HG02763 (cell line): ENCODE measurements around the gene IGLL1.
"Not testable (repeated sequence)": the region's sequence is repeated elsewhere in the genome, so short reads cannot be mapped to it uniquely, and the experiment has no call there.

Experiments
- ATAC-seq: cut with Tn5 transposase; IDR thresholded peaks from one replicate; pipeline ENCODE4 v1.9.1; 2021; ENCODE audit warnings: mild to moderate bottlenecking, moderate library complexity; ENCODE audit not compliant: unreplicated experiment

IGLL1 gene

DNA sequence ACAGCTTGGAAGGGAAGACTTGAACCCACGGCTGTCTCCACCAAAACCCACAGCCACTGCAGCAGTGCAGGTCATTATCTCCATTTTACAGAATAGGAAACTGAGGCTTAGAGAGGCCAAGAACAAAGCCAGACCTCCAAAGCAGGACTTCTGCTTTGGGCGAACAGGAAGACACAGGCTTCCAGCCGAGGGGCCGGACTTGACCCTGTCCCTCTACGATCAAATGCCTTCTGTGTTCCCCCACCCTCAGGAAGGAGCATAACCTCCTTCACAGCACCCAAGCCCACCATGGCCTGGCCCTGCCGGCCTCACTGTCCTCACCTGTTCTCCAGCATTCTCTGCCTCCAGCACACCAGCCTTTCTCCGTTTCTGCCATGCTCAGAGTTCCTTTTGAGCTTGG, 15.8 kb downstream of the IGLL1 start:
- ATAC-seq, result no peak

DNA sequence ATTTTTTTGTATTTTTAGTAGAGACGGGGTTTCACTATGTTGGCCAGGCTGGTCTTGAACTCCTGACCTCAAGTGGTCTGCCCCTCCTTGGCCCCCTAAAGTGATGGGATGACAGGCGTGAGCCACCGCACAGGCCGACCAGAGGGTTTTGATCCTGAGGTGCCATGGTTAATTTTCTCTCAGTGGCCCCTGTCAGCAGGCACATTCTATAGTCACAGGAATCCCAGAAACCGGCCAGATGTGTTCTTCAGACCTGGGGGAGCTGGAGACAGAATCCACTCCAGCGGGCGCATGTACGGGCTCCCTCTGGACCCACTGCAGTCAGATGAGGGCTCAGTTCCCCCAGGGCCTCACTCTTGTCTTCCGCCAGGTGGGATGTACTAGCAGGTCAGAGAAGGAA, 17.0 kb downstream of the IGLL1 start:
- ATAC-seq, result no peak

DNA sequence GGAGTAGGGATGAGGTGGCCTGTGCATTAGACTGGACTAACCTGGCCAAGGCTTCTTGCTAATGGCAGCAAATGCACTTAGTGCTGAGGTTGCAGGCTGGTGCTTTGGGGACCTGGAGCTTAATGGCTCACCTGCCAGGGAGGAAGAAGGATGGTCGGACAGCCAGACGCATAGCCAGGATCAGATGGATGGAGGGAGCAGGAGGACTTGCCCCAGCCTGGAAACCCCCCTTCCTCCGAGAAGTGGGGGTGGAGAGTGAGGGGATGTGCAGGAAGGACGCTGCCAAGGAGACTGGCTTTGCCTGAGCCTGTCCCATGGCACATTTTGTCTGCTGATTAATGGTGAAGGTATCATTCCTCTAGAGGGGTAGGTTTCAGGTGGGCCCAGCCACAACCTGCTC, 17.9 kb downstream of the IGLL1 start:
- no peak for ATAC-seq

DNA sequence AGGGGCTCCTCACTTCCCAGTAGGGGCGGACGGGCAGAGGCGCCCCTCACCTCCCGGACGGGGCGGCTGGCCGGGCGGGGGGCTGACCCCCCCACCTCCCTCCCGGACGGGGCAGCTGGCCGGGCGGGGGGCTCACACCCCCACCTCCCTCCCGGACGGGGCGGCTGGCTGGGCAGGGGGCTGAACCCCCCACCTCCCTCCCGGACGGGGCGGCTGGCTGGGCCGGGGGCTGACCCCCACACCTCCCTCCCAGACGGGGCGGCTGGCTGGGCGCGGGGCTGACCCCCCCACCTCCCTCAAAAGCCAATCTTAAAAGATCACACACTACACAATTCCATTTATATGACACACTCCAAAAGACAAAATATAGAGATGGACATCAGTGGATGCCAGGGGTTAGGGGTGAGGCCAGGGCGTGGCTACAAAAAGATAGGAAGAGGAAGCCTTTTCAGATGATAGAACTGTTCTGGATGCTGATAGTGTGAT, 19.0 kb downstream of the IGLL1 start:
- not testable (repeated sequence) for ATAC-seq

DNA sequence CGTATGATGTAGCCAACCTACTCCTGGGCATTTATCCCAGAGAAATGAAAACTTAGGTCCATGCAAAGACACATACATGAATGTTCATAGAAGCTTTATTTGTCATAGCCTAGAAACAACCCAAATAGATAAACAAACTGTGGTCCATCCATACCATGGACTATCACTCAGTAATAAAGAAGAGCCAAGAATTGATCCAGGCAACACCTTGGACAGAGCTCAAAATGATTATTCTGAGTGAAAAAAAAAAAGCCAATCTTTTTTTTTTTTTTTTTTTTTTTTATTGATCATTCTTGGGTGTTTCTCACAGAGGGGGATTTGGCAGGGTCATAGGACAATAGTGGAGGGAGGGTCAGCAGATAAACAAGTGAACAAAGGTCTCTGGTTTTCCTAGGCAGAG, 19.9 kb downstream of the IGLL1 start:
- not testable (repeated sequence) for ATAC-seq

DNA sequence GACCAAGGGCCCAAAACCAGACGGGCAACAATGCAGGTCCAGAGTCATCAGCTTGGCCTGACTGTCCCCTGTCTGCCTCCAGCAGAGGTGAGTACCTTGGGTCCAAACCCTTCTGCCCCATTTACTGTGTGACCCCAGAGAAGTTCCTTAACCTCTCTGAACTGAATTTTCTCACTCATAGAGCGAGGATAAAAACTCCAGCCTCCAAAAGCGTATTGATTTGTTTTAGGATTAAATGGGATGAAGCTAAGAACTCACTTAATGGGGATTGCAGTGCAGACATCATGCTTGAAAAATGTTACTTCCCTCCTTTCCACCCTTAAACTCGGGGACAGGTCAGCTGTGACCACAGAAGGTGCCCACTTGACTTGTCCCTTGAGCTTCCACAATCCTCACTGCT, 22.6 kb downstream of the IGLL1 start:
- ATAC-seq, result no peak

DNA sequence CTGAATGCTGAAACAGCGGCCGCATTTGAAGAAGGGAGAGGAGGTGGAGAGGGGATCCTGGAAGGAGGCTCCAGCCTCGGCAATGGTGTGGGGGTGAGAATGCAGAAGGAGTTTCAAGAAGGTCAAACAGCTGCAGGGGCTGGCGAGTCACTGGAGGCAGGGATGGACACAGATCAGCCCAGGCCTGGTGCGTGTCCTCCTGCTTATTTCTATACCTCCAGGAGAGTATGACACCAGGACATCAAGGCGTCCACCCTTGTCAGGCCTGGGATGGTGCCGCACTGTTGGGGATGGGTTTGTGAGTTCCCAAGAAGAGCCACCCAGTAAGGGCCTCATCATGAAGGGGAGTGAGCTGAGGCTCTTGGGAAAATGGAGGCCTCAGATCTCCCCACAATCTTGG, 23.1 kb downstream of the IGLL1 start:
- ATAC-seq, result no peak

DNA sequence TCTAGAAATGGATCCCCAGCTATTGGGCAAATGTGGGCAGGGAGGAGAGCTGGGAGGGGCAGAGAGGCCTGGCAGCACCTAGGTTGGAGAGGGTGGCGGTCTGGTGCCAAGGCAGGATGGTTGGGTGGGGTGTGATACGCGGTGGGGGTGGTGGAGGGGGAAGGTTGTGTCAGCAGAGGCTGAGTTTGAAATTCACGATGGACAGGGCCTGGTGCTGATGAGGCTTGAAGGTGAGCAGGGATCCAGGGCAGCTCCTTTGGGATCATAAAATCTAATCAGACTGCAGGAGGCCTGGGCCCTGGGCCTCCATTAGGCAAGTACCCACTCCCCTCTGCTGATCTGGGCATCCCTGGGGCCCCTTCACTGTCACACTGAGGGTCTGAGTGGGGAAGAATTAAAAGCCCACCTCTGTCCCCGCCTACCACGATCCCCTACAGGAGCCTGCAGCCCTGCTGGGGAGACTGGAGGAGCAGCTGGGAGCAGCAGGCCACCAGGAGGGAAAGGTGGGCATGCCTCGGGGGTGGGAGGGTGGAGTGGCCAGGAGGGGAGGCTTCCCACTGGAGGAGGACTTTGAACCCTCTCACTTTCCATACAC, 24.0 kb downstream of the IGLL1 start:
- no peak for ATAC-seq

DNA sequence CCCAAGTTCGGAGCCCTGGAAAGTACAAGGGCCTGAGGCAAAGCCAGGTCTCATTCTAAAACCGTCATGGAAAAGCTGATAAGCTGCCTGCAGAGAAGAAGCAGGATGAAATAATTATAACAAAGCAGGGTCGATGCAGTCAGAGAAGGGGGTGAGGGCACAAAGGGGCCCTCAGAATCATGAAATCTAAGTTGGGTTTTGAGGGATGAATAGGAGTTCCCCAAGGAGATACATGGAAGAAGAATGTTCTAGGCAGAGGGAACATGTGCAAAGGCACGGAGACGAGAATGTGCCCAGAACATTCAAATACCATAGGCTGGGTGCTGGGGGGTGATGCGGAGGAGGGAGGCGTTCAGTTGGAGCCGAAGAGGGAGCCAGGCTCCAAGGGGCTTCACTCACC, 25.0 kb downstream of the IGLL1 start:
- no peak for ATAC-seq

DNA sequence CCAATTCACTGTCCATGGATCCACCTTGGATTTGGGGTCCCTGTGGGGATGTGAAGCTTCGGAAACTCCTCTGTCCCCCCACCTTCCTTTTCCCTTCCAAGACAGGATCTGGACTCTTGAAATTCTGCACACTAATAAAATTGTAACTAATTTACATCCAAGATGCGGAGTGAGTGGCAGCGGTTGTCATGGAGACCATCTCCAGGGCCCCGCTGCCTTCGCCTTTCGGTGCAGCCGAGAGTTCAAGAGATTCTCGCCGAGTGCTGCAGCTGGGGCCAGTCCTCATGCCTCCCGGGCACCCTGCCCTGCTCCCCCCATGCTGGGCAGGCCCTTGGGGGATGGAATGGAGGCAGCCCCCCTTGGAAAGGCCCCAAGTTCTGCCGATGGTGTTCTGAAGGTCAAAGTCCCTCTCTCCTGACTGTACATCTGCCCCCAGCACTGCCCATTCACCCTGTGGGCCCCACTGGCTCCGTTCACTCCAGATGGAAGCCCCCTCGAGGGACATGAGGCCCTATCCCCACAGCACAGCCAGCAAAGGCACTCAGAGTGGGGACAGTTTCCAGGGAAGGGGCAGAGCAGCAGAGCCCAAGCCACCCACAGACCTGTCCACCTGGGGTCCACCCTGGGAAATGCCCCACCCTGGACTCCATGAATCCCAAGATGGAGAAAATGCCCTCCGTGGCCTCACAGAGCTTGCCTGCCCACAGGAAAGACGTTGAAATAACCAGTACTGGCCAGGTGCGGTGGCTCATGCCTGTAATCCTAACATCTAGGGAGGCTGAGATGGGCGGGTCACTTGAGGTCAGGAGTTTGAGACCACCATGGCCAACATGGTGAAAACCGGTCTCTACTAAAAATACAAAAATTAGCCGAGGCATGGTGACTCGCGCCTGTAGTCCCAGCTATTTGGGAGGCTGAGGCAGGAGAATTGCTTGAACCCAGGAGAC, 25.9 kb downstream of the IGLL1 start:
- no peak for ATAC-seq

DNA sequence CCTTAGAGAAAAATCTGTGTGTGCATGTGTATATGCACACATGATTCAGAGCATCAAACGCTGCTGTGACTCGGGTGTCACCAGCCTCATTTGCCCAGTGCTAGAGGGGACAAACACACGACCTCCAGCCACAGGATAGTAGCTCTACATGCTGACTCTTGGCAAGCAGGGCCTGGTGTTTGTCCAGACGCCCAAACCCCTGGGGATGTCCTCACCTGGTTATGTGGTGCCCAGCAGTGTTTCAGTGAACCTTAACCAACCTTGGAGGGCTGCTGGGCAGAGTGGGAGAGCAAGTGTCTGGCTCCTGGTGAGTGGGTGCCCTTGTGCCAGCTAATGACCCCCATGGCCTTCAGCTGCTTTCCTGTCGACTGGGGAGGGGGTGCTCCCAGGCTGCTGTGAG, 26.7 kb downstream of the IGLL1 start:
- no peak for ATAC-seq

DNA sequence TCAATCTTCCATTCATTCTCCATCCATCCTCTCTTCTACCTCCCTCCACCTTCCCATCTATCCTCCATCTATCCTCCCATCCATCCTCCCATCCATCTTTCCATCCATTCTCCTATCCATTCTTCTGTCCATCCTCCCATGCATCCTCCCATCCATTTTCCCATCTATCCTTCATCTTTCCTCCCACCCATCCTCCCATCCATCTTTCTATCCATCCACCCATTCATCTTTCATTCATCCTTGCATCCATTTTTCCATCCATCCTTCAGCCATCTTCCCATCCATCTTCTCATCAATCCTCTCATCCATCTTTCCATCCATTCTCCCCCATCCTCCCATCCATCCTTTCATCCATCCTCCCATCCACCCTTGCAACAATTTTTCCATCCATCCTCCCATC, 27.5 kb downstream of the IGLL1 start:
- no peak for ATAC-seq

DNA sequence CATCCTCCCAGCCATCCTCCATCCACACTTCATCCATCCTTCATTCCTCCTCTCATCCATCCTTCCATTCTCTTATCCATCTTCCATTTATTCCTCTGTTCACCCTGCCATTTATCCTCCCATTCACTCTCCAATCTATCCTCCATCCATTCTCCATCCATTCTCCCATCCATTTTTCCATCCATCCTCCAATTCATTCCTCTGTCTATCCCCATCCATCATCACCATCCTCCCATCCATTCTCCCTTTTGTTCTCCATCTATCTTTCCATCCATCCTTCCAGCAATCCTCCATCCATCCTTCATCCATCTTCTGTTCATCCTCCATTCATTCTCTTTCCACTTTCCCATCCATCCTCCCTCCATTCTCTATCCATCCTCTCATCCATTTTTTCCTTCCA, 28.7 kb downstream of the IGLL1 start:
- ATAC-seq, result no peak

DNA sequence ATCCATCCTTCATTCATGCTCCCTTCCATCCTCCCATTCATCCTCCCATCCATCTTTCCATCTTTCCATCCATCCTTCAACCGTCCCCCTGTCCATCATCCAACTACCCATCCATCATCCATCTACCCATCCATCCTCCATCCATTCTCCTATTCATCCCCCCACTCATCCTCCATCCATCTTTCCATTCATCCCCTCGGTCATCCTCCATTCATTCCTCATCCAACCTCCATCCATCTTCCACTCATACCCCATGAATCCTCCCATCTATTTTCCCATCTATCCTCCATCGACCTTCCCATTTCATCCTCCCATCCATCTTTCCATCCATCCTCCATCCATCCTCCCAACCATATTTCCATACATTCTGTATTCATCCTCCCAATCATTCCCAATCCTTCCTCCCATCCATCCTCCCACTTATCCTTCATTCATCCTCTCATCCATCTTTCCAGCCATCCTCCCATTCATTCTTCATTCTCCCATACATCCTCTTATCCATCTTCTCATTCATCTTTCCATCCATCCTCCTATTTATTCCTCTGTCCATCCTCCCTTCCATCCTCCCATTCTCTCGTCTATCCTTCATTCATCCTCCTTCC, 29.9 kb downstream of the IGLL1 start:
- no peak for ATAC-seq

DNA sequence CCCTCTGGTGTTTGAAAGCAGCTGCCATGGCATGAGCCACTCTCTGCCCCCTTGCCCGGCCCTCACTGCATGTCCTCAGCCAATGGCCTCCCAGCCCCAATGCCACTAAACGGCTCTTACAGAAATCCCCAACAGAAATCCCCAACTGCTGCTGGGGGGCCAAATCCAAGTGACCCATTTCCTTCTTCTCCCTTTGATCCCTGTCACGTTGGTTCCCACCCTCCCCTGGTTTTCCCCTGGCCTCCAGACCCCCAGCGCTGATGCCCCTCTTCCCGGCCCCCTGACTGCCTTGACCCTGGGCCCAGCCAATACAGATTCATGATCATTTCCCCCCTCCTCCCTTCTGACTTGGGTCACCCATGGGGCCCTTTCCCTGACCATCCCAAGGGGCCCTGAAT, 30.9 kb downstream of the IGLL1 start:
- ATAC-seq, result no peak

DNA sequence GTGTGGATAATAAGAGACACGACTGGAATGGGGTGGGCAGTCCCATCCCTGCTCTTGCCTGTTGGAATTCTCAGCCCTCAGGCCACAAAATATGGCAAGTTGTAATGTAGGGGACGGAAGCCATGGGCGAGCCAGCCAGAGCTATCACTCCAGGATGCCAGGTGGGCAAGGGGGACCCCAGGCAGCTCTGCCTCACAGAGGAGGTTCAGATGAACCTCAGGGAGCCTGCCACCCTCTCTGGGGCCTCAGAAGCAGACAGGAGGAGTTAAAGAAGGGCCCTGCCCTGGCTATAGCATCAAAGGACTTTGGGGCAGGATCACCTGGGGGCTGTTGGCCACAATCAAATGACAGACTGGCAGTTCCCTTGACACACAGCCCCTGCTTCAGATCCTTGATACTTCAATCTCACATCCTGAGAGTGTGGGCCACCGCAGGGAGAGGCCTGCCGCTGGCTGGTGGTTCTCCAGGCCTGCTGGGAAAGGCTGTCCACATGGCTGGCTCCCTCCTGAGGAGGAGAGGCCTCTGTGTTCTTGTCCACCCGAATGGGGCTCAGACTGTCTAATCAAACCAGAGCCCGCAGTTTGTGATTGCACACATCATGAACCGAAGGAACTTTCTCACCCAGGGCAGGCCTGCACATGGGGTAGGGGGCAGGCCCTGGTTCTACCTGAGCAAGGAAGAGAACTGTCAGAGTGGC, 31.4 kb downstream of the IGLL1 start:
- ATAC-seq, result no peak

DNA sequence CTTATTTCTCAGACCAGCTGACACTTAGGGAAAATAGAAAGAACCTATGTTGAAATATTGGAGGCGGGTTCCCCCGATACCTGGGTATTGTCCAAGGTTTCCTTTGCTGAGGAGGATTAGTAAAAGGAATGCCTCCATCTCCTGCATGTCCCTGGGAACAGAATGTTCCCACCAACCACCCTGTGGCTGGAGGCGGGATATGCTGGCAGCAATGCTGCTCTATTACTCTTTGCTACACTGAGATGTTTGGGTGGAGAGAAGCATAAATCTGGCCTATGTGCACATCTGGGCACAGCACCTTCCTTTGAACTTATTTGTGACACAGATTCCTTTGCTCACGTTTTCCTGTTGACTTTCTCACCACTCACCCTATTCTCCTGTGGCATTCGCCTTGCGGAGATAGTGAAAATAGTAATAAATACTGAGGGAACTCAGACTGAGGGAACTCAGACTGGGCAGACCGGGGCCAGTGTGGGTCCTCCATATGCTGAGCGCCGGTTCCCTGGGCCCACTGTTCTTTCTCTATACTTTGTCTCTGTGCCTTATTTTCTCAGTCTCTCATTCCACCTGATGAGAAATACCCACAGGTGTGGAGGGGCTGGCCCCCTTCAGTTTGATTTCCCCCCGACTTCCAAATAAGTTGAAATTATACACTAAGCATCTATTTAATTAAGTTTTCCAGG, 32.1 kb downstream of the IGLL1 start:
- ATAC-seq, result no peak

DNA sequence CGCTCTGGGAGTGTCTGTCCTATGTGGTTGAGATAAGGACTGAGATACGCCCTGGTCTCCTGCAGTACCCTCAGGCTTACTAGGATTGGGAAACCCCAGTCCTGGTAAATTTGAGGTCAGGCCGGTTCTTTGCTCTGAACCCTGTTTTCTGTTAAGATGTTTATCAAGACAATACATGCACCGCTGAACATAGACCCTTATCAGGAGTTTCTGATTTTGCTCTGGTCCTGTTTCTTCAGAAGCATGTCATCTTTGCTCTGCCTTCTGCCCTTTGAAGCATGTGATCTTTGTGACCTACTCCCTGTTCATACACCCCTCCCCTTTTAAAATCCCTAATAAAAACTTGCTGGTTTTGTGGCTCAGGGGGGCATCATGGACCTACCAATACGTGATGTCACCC, 32.7 kb downstream of the IGLL1 start:
- ATAC-seq, result not testable (repeated sequence)

DNA sequence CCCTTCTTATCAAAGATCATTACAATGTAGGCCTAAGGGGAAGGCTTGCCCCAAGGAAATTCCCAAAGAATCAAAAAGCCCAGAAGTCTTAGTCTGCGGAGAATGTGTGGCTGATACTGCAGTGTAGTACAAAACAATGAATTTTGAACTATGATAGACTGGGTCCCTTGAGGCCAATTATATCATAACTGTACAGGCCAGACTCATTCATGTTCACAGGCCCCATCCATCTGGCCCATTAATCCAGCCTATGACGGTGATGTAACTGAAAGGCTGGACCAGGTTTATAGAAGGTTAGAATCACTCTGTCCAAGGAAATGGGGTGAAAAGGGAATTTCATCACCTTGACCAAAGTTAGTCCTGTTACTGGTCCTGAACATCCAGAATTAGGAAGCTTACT, 35.2 kb downstream of the IGLL1 start:
- ATAC-seq, result no peak

DNA sequence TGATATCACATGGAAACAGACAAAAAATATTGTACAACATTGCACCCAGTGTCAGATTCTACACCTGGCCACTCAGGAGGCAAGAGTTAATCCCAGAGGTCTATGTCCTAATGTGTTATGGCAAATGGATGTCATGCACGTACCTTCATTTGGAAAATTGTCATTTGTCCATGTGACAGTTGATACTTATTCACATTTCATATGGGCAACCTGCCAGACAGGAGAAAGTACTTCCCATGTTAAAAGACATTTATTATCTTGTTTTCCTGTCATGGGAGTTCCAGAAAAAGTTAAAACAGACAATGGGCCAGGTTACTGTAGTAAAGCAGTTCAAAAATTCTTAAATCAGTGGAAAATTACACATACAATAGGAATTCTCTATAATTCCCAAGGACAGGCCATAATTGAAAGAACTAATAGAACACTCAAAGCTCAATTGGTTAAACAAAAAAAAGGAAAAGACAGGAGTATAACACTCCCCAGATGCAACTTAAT, 36.5 kb downstream of the IGLL1 start:
- not testable (repeated sequence) for ATAC-seq

DNA sequence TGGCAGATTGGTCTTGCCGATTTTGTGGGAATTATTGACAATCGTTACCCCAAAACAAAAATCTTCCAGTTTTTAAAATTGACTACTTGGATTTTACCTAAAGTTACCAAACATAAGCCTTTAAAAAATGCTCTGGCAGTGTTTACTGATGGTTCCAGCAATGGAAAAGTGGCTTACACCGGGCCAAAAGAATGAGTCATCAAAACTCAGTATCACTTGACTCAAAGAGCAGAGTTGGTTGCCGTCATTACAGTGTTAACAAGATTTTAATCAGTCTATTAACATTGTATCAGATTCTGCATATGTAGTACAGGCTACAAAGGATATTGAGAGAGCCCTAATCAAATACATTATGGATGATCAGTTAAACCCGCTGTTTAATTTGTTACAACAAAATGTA, 37.2 kb downstream of the IGLL1 start:
- no peak for ATAC-seq
